Breast epithelium (tissue), 3 donors: ENCODE data around the gene DIS3L2.

ENCODE experiments used
- POLR2A ChIP-seq: fragments of 450-650 bp; IDR thresholded peaks from one replicate; pipeline ENCODE4 v1.6.1; 2016; ENCODE audit warnings: antibody characterized with exemption, mild to moderate bottlenecking, moderate library complexity
- POLR2AphosphoS5 ChIP-seq, 3 donors: sonication (generic); formaldehyde crosslinking; IDR thresholded peaks; one replicate each; pipeline ENCODE4 v1.6.1; 2017; ENCODE audit warnings: antibody characterized with exemption in 3 of 3
- TF ChIP-seq, protein P1 (sequence below), 3 donors: fragments of 450-650 bp; IDR thresholded peaks; one replicate each; pipeline ENCODE4 v1.5.1; 2016 to 2017; ENCODE audit warnings: antibody characterized with exemption in 3 of 3, mild to moderate bottlenecking in 3 of 3, moderate library complexity in 3 of 3

DNA sequence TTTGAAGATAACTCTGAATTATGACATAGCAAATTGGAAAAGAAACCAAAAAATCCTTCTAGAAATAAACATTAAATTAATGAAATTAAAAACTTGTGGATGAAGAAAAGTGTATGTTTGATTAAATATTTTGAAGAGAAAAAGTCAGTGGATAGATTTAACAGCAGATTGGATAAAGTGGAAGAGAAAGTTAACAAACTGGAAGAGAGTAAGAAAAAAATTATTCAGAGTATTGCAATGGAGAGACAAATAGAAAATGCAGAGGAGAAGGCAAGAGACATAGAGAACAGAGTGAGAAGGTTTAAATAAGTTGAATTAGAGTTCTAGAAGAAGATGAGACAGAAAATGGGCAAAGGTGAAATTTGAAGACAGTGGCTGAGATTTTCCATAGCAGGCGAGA is 162.8 kb downstream of the DIS3L2 start:
- TF ChIP-seq POLR2A (no peak), POLR2AphosphoS5 (IDR thresholded peaks at IDR 0.05) (no peak)
- TF ChIP-seq, protein P1, sequence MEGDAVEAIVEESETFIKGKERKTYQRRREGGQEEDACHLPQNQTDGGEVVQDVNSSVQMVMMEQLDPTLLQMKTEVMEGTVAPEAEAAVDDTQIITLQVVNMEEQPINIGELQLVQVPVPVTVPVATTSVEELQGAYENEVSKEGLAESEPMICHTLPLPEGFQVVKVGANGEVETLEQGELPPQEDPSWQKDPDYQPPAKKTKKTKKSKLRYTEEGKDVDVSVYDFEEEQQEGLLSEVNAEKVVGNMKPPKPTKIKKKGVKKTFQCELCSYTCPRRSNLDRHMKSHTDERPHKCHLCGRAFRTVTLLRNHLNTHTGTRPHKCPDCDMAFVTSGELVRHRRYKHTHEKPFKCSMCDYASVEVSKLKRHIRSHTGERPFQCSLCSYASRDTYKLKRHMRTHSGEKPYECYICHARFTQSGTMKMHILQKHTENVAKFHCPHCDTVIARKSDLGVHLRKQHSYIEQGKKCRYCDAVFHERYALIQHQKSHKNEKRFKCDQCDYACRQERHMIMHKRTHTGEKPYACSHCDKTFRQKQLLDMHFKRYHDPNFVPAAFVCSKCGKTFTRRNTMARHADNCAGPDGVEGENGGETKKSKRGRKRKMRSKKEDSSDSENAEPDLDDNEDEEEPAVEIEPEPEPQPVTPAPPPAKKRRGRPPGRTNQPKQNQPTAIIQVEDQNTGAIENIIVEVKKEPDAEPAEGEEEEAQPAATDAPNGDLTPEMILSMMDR (IDR thresholded peaks at IDR 0.05): no peak
